ENCODE results near the gene TMEM87B.

The TMEM87B gene

DNA sequence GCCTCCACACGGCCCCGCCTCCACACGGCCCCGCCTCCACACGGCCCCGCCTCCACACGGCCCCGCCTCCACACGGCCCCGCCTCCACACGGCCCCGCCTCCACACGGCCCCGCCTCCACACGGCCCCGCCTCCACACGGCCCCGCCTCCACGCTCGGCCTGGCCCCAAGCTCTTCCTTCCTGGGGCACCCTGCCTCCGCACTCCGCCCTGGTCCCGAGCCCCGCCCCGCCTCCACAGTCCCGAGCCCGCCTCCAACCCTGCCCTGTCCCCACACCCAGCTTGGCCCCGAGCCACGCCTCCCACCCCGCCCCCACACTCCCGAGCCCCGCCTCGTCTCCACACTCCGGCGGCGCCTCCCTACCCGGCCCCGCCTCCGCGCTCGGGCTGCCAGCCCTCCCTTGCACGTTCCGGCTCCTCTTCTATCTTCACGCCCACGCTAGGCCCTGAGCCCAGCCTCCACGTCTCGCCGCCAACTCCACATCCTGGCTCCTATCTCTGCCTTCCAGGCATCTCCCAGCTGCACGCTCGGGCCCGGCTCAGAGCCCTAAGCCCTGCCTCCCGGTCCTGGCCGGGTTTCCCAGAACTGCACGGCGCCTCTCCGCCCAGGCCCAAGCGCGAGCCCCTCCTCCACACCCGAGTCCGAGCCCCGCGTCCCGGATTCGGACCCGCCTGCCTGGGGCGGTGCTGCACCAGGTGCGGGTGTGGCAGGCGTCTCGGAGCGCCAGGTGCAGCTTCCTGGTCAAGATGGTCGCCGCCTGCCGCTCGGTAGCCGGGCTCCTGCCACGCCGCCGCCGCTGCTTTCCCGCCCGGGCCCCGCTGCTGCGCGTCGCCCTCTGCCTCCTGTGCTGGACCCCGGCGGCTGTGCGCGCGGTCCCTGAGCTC is at the start of gene TMEM87B:
Gene TMEM87B, plus strand, starts transcription at position 423 of the 883 bp plus-strand sequence. Its CDS starts 323 bp downstream, at position 746.
- H3K4me3 ChIP-seq (ENCODE audit: low read depth, low read length), result peak within 1 kb of the TSS; percentile 93
- TF ChIP-seq, protein P1, sequence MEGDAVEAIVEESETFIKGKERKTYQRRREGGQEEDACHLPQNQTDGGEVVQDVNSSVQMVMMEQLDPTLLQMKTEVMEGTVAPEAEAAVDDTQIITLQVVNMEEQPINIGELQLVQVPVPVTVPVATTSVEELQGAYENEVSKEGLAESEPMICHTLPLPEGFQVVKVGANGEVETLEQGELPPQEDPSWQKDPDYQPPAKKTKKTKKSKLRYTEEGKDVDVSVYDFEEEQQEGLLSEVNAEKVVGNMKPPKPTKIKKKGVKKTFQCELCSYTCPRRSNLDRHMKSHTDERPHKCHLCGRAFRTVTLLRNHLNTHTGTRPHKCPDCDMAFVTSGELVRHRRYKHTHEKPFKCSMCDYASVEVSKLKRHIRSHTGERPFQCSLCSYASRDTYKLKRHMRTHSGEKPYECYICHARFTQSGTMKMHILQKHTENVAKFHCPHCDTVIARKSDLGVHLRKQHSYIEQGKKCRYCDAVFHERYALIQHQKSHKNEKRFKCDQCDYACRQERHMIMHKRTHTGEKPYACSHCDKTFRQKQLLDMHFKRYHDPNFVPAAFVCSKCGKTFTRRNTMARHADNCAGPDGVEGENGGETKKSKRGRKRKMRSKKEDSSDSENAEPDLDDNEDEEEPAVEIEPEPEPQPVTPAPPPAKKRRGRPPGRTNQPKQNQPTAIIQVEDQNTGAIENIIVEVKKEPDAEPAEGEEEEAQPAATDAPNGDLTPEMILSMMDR (IDR thresholded peaks at IDR 0.05; ENCODE audit: low read depth, low read length), result no peak

DNA sequence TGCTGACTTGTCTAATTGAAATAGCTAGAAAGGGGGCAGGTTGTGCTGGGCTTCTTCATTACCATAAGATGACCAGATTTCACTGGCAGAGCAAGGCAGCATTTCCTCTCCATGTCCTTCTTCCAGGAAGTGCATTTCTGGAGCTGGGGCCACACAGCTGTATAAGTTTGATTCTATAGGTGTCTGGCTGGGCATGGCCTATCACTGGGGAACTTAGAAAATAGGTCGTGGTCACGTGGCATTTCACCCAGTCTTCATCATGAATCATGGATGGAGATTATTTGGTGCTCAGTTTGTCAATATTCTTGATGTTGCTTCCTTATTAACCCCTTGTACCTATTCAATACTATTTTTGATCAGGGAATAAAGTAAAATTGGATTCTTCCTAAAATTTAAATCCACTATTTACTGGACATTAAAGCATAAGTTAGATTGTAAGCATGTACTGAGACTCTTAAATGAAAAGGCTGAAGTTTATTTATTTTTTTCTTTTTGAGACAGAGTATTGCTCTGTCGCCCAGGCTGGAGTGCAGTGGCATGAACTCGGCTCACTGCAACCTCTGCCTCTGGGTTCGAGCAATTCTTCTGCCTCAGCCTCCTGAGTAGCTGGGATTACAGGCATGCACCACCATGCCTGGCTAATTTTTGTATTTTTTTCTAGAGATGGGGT is 49.5 kb upstream of the TMEM87B start:
- no peak overlapping the region for H3K4me3 ChIP-seq (ENCODE audit: low read depth, low read length)
- TF ChIP-seq, protein P1 (IDR thresholded peaks at IDR 0.05; ENCODE audit: low read depth, low read length), result no peak

DNA sequence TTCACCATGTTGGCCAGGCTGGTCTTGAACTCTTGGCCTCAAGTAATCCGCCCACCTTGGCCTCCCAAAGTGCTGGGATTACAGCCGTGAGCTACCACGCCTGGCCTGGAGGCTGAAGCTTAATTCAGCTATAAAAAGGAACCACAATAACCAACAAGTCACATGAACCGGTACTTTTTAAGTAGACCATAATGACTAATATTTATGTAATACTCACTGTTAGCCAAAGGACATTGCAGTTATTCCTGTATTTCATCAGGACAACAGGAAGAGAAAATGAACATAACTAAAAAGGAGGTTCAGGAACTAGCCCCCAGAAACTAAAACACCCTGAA is 49.0 kb upstream of the TMEM87B start:
- TF ChIP-seq, protein P1 (IDR thresholded peaks at IDR 0.05; ENCODE audit: low read depth, low read length), result no peak
- H3K4me3 ChIP-seq (ENCODE audit: low read depth, low read length), result no peak overlapping the region

GRCh38 chr2:112007493-112007892 is 47.6 kb upstream of the TMEM87B start:
- H3K4me3 ChIP-seq (ENCODE audit: low read depth, low read length), result no peak overlapping the region
- TF ChIP-seq, protein P1 (IDR thresholded peaks at IDR 0.05; ENCODE audit: low read depth, low read length), result no peak

GRCh38 chr2:112008910-112009485 is 46.1 kb upstream of the TMEM87B start:
- no peak overlapping the region for H3K4me3 ChIP-seq (ENCODE audit: low read depth, low read length)
- TF ChIP-seq, protein P1 (IDR thresholded peaks at IDR 0.05; ENCODE audit: low read depth, low read length), result no peak

DNA sequence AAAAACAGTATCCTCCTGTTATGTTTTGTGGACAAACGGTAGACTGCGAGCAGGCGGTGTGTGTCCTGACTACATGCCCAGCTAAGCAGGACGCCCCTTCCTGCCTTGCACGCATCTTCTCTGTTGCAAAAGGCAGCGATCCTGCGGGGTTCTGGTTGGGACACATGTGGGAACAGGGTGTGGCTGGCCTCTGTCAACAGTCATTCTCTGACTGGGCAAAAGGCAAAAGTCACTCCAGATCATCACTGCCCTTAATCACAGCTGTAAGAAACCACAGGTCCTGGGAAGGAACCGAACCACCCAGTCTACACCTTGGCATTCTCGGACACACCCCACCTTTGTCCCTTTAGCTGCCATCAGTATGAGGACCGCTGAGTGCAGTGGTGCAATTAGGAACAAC is 44.3 kb upstream of the TMEM87B start:
- TF ChIP-seq, protein P1 (IDR thresholded peaks at IDR 0.05; ENCODE audit: low read depth, low read length), result no peak
- no peak overlapping the region for H3K4me3 ChIP-seq (ENCODE audit: low read depth, low read length)

DNA sequence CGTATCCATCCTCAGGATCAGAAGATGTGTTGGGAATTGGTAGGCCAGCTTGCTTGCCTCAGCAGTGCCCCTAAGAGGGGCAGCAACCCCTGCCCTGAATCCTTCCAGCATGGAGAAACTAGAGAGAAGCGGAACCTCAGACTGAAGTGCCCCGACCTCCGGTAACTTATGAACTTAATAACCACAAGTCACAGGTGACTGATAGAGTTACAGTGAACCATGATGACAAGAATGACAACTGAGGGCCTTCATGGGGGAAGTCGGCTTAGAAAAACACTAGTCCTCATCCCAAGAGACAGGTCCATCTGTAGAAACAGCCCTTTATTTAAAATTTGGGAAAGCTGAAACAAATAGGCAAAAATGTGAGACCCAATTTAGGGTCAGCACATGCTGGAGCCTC is 42.5 kb upstream of the TMEM87B start:
- TF ChIP-seq, protein P1 (IDR thresholded peaks at IDR 0.05; ENCODE audit: low read depth, low read length), result no peak
- H3K4me3 ChIP-seq (ENCODE audit: low read depth, low read length), result no peak overlapping the region
